GM23248 (cell line): ENCODE data around the gene PELI2.

Experiments
- EZH2 ChIP-seq: fragments of 200-600 bp; sonication (generic); IDR thresholded peaks from 2 replicates; pipeline ENCODE4 v1.6.1; 2018; ENCODE audit warnings: antibody characterized with exemption, mild to moderate bottlenecking; ENCODE audit not compliant: insufficient read depth, poor library complexity, severe bottlenecking
- EZH2phosphoT487 ChIP-seq: fragments of 200-600 bp; sonication (generic); IDR thresholded peaks from 2 replicates; pipeline ENCODE4 v1.6.1; 2018; ENCODE audit warnings: antibody characterized with exemption, moderate library complexity, mild to moderate bottlenecking, low read depth; ENCODE audit not compliant: insufficient read depth

- TF ChIP-seq EZH2 (no peak), EZH2phosphoT487 (no peak)
Observed at GRCh38 chr14:56278383-56278782, 160.2 kb downstream of the PELI2 start.
